Mesothelial cell of epicardium (in vitro differentiated cells): ENCODE measurements around the gene UGT1A3. TPM values are rescaled to one million over a fixed set of nuclear protein-coding genes. Genes with fewer than 3 reads are reported as not detected.

ENCODE experiments used
- DNase-seq, 2 experiments: peaks; one replicate each; pipeline ENCODE4 v3.0.0; 2021; ENCODE audit warnings: low spot score in 2 of 2; ENCODE audit not compliant: unreplicated experiment in 2 of 2
- H3K27ac Mint-ChIP-seq: 2 replicates; pipeline ENCODE4 v1.8.0; 2021; ENCODE audit warnings: mixed read lengths
- H3K27me3 Mint-ChIP-seq: 2 replicates; pipeline ENCODE4 v1.8.0; 2021; ENCODE audit warnings: low read depth, mixed read lengths
- H3K36me3 Mint-ChIP-seq: 2 replicates; pipeline ENCODE4 v1.8.0; 2021; ENCODE audit warnings: mixed read lengths
- H3K4me1 Mint-ChIP-seq: 2 replicates; pipeline ENCODE4 v1.8.0; 2021; ENCODE audit warnings: mixed read lengths
- H3K4me3 Mint-ChIP-seq: 2 replicates; pipeline ENCODE4 v1.8.0; 2021; ENCODE audit warnings: mild to moderate bottlenecking, moderate library complexity, mixed read lengths
- H3K9me3 Mint-ChIP-seq: 2 replicates; pipeline ENCODE4 v1.8.0; 2021; ENCODE audit warnings: mixed read lengths
- total RNA-seq: library from RNA; stranded (reverse); gene quantifications from 3 replicates; pipeline ENCODE4 v1.2.1, GENCODE V29; 2021
- TF ChIP-seq, protein P1 (sequence below): fragments of 200-600 bp; sonication (generic); IDR thresholded peaks from one replicate; pipeline ENCODE4 v1.5.0; 2021; ENCODE audit warnings: antibody characterized with exemption; ENCODE audit not compliant: unreplicated experiment

Gene UGT1A3
- total RNA-seq, 1 donor from 2014 or later, result not detected

GRCh38 chr2:233686928-233687327 lies 41.9 kb upstream of the UGT1A3 start:
- H3K27ac Mint-ChIP-seq, result no peak overlapping the region
- DNase-seq, result no peak
- no peak overlapping the region for H3K4me3 Mint-ChIP-seq
- H3K4me1 Mint-ChIP-seq, result peaks cover 2% of the 10 kb centered on the region
- TF ChIP-seq, protein P1, sequence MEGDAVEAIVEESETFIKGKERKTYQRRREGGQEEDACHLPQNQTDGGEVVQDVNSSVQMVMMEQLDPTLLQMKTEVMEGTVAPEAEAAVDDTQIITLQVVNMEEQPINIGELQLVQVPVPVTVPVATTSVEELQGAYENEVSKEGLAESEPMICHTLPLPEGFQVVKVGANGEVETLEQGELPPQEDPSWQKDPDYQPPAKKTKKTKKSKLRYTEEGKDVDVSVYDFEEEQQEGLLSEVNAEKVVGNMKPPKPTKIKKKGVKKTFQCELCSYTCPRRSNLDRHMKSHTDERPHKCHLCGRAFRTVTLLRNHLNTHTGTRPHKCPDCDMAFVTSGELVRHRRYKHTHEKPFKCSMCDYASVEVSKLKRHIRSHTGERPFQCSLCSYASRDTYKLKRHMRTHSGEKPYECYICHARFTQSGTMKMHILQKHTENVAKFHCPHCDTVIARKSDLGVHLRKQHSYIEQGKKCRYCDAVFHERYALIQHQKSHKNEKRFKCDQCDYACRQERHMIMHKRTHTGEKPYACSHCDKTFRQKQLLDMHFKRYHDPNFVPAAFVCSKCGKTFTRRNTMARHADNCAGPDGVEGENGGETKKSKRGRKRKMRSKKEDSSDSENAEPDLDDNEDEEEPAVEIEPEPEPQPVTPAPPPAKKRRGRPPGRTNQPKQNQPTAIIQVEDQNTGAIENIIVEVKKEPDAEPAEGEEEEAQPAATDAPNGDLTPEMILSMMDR, result no peak
- peaks cover 24% of the 10 kb centered on the region for H3K27me3 Mint-ChIP-seq
- peaks cover 4% of the 10 kb centered on the region for H3K9me3 Mint-ChIP-seq
- no peaks in the 10 kb centered on the region for H3K36me3 Mint-ChIP-seq

GRCh38 chr2:233688341-233688740 lies 40.5 kb upstream of the UGT1A3 start:
- DNase-seq, result no peak
- Mint-ChIP-seq H3K36me3 (no peaks in the 10 kb centered on the region), H3K4me3 (no peak overlapping the region), H3K27ac (no peak overlapping the region), H3K9me3 (peaks cover 4% of the 10 kb centered on the region), H3K27me3 (peaks cover 16% of the 10 kb centered on the region), H3K4me1 (peaks cover 2% of the 10 kb centered on the region)
- TF ChIP-seq, protein P1, result no peak

GRCh38 chr2:233689031-233689430 lies 39.8 kb upstream of the UGT1A3 start:
- TF ChIP-seq, protein P1, result no peak
- no peaks in the 10 kb centered on the region for H3K36me3 Mint-ChIP-seq

DNA sequence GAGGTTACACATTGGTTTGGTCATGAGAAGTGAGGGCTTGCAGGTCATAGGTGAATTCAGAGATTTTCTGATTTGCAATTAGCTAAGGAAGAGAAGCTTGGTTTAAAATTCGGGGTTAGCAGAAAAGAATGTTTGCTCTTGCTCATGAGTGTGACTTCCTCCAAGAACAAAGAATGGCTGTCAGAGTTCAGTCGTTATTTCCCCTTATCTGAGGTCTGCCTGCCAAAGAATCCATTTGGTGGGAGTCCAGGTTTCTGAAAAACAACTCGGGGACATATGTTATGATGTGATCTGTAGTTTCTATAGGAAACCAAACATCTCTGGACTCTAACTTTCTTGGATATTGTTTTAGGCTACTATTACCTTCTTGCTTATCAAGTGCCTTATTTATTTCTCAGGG lies 39.3 kb upstream of the UGT1A3 start:
- peaks cover 15% of the 10 kb centered on the region for H3K27me3 Mint-ChIP-seq
- H3K27ac Mint-ChIP-seq, result no peak overlapping the region
- H3K9me3 Mint-ChIP-seq, result peaks cover 4% of the 10 kb centered on the region
- H3K4me3 Mint-ChIP-seq, result no peak overlapping the region
- TF ChIP-seq, protein P1, result no peak
- peaks cover 2% of the 10 kb centered on the region for H3K4me1 Mint-ChIP-seq
- no peaks in the 10 kb centered on the region for H3K36me3 Mint-ChIP-seq
- no peak for DNase-seq

More at GRCh38 chr2:233689031-233689430, 39.8 kb upstream of the UGT1A3 start:
- Mint-ChIP-seq H3K4me3 (no peak overlapping the region), H3K27ac (no peak overlapping the region), H3K9me3 (peaks cover 4% of the 10 kb centered on the region), H3K27me3 (peaks cover 15% of the 10 kb centered on the region), H3K4me1 (peaks cover 2% of the 10 kb centered on the region)
- DNase-seq, result no peak

- H3K27me3 Mint-ChIP-seq, result peaks cover 9% of the 10 kb centered on the region
- no peak for DNase-seq
- H3K27ac Mint-ChIP-seq, result no peak overlapping the region
- no peak overlapping the region for H3K4me3 Mint-ChIP-seq
- H3K9me3 Mint-ChIP-seq, result peaks cover 4% of the 10 kb centered on the region
- peaks cover 2% of the 10 kb centered on the region for H3K4me1 Mint-ChIP-seq
- H3K36me3 Mint-ChIP-seq, result no peaks in the 10 kb centered on the region
- TF ChIP-seq, protein P1, result no peak
Observed at GRCh38 chr2:233690444-233690843, 38.4 kb upstream of the UGT1A3 start.
